MM.1S (cell line): ENCODE data around the gene KLHL36.
A peak's percentile ranks its signal among the peaks of the same experiment; 100 is the strongest.

Experiments used
- DNase-seq: peaks from one replicate; pipeline ENCODE4 v3.0.0-alpha.2; 2015
- H2AFZ ChIP-seq: fragments of 300-600 bp; sonication (generic); 2 replicates; pipeline ENCODE4 v1.6.0; 2016; ENCODE audit warnings: antibody characterized with exemption, low read length
- H3F3A ChIP-seq: fragments of 300-600 bp; sonication (generic); 2 replicates; pipeline ENCODE4 v1.6.1; 2016; ENCODE audit warnings: mild to moderate bottlenecking, antibody characterized with exemption, low read length, moderate library complexity, mixed read lengths; ENCODE audit not compliant: insufficient read depth
- H3K27ac ChIP-seq: fragments of 300-600 bp; sonication (generic); 2 replicates; pipeline ENCODE4 v1.5.1; 2016; ENCODE audit warnings: mild to moderate bottlenecking, low read length
- H3K27me3 ChIP-seq: fragments of 300-600 bp; sonication (generic); replicated peaks from 2 replicates; pipeline ENCODE4 v1.6.0; 2016; ENCODE audit warnings: low read length; ENCODE audit not compliant: insufficient read depth
- H3K36me3 ChIP-seq: fragments of 300-600 bp; sonication (generic); replicated peaks from 2 replicates; pipeline ENCODE4 v1.6.1; 2016; ENCODE audit warnings: mild to moderate bottlenecking, low read length, mixed read lengths; ENCODE audit not compliant: insufficient read depth
- H3K4me1 ChIP-seq: fragments of 300-600 bp; sonication (generic); 2 replicates; pipeline ENCODE4 v1.6.1; 2016; ENCODE audit warnings: low read length, mixed read lengths
- H3K4me2 ChIP-seq: fragments of 300-600 bp; sonication (generic); 2 replicates; pipeline ENCODE4 v1.6.0; 2016; ENCODE audit warnings: low read depth, low read length
- H3K4me3 ChIP-seq: fragments of 300-600 bp; sonication (generic); 2 replicates; pipeline ENCODE4 v1.5.1; 2016; ENCODE audit warnings: low read length, mixed read lengths
- H3K79me2 ChIP-seq: fragments of 300-600 bp; sonication (generic); 2 replicates; pipeline ENCODE4 v1.6.1; 2016; ENCODE audit warnings: mixed run types, low read length, mixed read lengths
- H3K9ac ChIP-seq: fragments of 300-600 bp; sonication (generic); 2 replicates; pipeline ENCODE4 v1.6.1; 2016; ENCODE audit warnings: low read length, mixed read lengths
- H3K9me2 ChIP-seq: fragments of 300-600 bp; sonication (generic); replicated peaks from 2 replicates; pipeline ENCODE4 v1.6.1; 2016; ENCODE audit warnings: mild to moderate bottlenecking, low read length, mixed read lengths; ENCODE audit not compliant: insufficient read depth
- H3K9me3 ChIP-seq: fragments of 300-600 bp; sonication (generic); replicated peaks from 2 replicates; pipeline ENCODE4 v1.6.1; 2016; ENCODE audit warnings: mild to moderate bottlenecking, low read length, mixed read lengths; ENCODE audit not compliant: insufficient read depth
- H4K20me1 ChIP-seq: fragments of 300-600 bp; sonication (generic); 2 replicates; pipeline ENCODE4 v1.6.1; 2016; ENCODE audit warnings: mild to moderate bottlenecking, low read length, moderate library complexity, mixed read lengths; ENCODE audit not compliant: insufficient read depth
- EZH2 ChIP-seq: fragments of 300-600 bp; sonication (generic); optimal IDR thresholded peaks from 2 replicates; pipeline ENCODE3; 2017; ENCODE audit warnings: low read depth, mild to moderate bottlenecking, antibody characterized with exemption, low read length, mixed read lengths
- EZH2phosphoT487 ChIP-seq: fragments of 300-600 bp; sonication (generic); IDR thresholded peaks from 2 replicates; pipeline ENCODE4 v1.6.1; 2018; ENCODE audit warnings: antibody characterized with exemption, low read length
- TF ChIP-seq, protein P1 (sequence below): fragments of 300-600 bp; sonication (generic); IDR thresholded peaks from 2 replicates; pipeline ENCODE4 v1.5.1; 2016; ENCODE audit warnings: antibody characterized with exemption, low read length, mixed read lengths

Gene KLHL36

GRCh38 chr16:84614968-84615813 lies 33.1 kb upstream of the KLHL36 start:
- H3K27me3 ChIP-seq, result no peaks in the 10 kb centered on the region
- H3K4me1 ChIP-seq, result no peaks in the 10 kb centered on the region
- no peak for DNase-seq
- H4K20me1 ChIP-seq, result no peaks in the 10 kb centered on the region
- H3K9me2 ChIP-seq, result no peaks in the 10 kb centered on the region
- H3K27ac ChIP-seq, result no peak overlapping the region
- TF ChIP-seq EZH2 (no peak), EZH2phosphoT487 (no peak)
- TF ChIP-seq, protein P1, sequence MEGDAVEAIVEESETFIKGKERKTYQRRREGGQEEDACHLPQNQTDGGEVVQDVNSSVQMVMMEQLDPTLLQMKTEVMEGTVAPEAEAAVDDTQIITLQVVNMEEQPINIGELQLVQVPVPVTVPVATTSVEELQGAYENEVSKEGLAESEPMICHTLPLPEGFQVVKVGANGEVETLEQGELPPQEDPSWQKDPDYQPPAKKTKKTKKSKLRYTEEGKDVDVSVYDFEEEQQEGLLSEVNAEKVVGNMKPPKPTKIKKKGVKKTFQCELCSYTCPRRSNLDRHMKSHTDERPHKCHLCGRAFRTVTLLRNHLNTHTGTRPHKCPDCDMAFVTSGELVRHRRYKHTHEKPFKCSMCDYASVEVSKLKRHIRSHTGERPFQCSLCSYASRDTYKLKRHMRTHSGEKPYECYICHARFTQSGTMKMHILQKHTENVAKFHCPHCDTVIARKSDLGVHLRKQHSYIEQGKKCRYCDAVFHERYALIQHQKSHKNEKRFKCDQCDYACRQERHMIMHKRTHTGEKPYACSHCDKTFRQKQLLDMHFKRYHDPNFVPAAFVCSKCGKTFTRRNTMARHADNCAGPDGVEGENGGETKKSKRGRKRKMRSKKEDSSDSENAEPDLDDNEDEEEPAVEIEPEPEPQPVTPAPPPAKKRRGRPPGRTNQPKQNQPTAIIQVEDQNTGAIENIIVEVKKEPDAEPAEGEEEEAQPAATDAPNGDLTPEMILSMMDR, result no peak
- no peaks in the 10 kb centered on the region for H3K79me2 ChIP-seq
- no peak overlapping the region for H3K4me2 ChIP-seq
- no peaks in the 10 kb centered on the region for H3F3A ChIP-seq
- H3K9ac ChIP-seq, result no peak overlapping the region
- no peak overlapping the region for H2AFZ ChIP-seq
- H3K36me3 ChIP-seq, result no peaks in the 10 kb centered on the region
- H3K9me3 ChIP-seq, result no peaks in the 10 kb centered on the region
- H3K4me3 ChIP-seq, result no peak overlapping the region

GRCh38 chr16:84616515-84616914 lies 31.8 kb upstream of the KLHL36 start:
- H4K20me1 ChIP-seq, result no peaks in the 10 kb centered on the region

GRCh38 chr16:84617041-84617790 lies 31.1 kb upstream of the KLHL36 start:
- Histone ChIP-seq H4K20me1 (no peaks in the 10 kb centered on the region), H3K9ac (no peak overlapping the region), H3K4me1 (no peaks in the 10 kb centered on the region), H3K4me3 (peak overlapping the region; percentile 61), H3K4me2 (peak overlapping the region; percentile 78), H2AFZ (peak overlapping the region; percentile 42; the same call in 1 of the 2 replicates), H3F3A (no peaks in the 10 kb centered on the region), H3K27ac (no peak overlapping the region), H3K27me3 (no peaks in the 10 kb centered on the region), H3K79me2 (no peaks in the 10 kb centered on the region), H3K9me2 (no peaks in the 10 kb centered on the region), H3K9me3 (no peaks in the 10 kb centered on the region), H3K36me3 (no peaks in the 10 kb centered on the region)
- TF ChIP-seq EZH2 (no peak), EZH2phosphoT487 (no peak)
- TF ChIP-seq, protein P1, result no peak
- DNase-seq, result no peak

More at GRCh38 chr16:84616515-84616914, 31.8 kb upstream of the KLHL36 start:
- Histone ChIP-seq H3K9ac (no peak overlapping the region), H2AFZ (no peak overlapping the region), H3K4me3 (peak overlapping the region; percentile 61; the same call in 1 of the 2 replicates), H3K36me3 (no peaks in the 10 kb centered on the region), H3K4me1 (no peaks in the 10 kb centered on the region), H3K27ac (no peak overlapping the region), H3K9me2 (no peaks in the 10 kb centered on the region), H3K4me2 (peak overlapping the region; percentile 78; the same call in 1 of the 2 replicates), H3K9me3 (no peaks in the 10 kb centered on the region), H3K27me3 (no peaks in the 10 kb centered on the region), H3K79me2 (no peaks in the 10 kb centered on the region), H3F3A (no peaks in the 10 kb centered on the region)
- TF ChIP-seq EZH2phosphoT487 (no peak), EZH2 (no peak)
- TF ChIP-seq, protein P1, result no peak
- DNase-seq, result no peak
